SK-N-MC (cell line): ENCODE data around the gene TSPAN5.

Source experiments
- EZH2 ChIP-seq: fragments of 200-600 bp; sonication (generic); IDR thresholded peaks from one replicate; pipeline ENCODE4 v1.6.1; 2017; ENCODE audit warnings: antibody characterized with exemption
- FOXP2 ChIP-seq: optimal IDR thresholded peaks from 2 replicates; pipeline ENCODE3; 2011; ENCODE audit warnings: mild to moderate bottlenecking, moderate library complexity; ENCODE audit not compliant: insufficient read depth; ENCODE audit errors: extremely low read length, control extremely low read depth
- POLR2AphosphoS5 ChIP-seq: IDR thresholded peaks from 2 replicates; pipeline ENCODE4 v1.6.1; 2012; ENCODE audit warnings: mild to moderate bottlenecking, low read depth, low read length, borderline replicate concordance

DNA sequence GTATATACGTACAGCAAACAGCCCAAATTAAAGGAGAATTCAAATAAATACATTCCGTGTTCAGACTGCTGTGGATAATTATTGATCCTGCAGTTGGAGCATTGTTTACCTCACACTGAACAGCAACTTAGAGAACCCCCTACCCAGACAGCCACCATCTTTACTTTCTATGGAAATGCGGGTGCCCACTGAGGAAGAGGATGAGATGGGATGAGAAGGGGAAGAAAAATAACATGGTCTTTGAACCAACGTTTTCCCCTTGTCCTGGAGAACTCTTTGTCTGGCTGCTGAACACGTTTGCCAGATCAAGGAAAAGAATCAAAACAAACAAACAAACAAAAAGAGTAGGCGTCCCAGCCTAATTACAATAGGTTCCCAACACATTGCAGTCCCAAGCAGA lies 1.5 kb downstream of the TSPAN5 start:
- TF ChIP-seq EZH2 (no peak), POLR2AphosphoS5 (no peak), FOXP2 (no peak)
